HEK293T (cell line): ENCODE measurements around the gene MYL6B.

Experiments
- CTCF ChIA-PET: fragments of 350-600 bp; formaldehyde crosslinking; extraction: SDS; loops from one replicate; lab custom pipeline; 2021; ENCODE audit warnings: antibody characterized with exemption, inconsistent platforms; lab: Yijun Ruan, JAX
- POLR2A ChIA-PET: fragments of 350-600 bp; formaldehyde crosslinking; extraction: SDS; loops from one replicate; lab custom pipeline; 2020; ENCODE audit warnings: antibody characterized with exemption, inconsistent platforms; lab: Yijun Ruan, JAX
- DNase-seq: peaks from one replicate; pipeline ENCODE4 v3.0.0; 2012; ENCODE audit warnings: mixed read lengths; ENCODE audit errors: extremely low spot score
- ARNT ChIP-seq: fragments of 450-650 bp; IDR thresholded peaks from 2 replicates; pipeline ENCODE4 v1.6.1; 2017; ENCODE audit warnings: mild to moderate bottlenecking
- BHLHE40 ChIP-seq: fragments of 450-650 bp; IDR thresholded peaks from 2 replicates; pipeline ENCODE4 v1.6.1; 2016; ENCODE audit warnings: mild to moderate bottlenecking, moderate library complexity, borderline replicate concordance
- CTBP1 ChIP-seq: fragments of 450-650 bp; IDR thresholded peaks from 2 replicates; pipeline ENCODE4 v1.6.1; 2016; ENCODE audit warnings: borderline replicate concordance
- ELF4 ChIP-seq: fragments of 450-650 bp; IDR thresholded peaks from 2 replicates; pipeline ENCODE4 v1.6.1; 2017; ENCODE audit warnings: antibody characterized with exemption
- FOXA1 ChIP-seq: fragments of 450-650 bp; IDR thresholded peaks from 2 replicates; pipeline ENCODE4 v1.6.1; 2016; ENCODE audit warnings: mild to moderate bottlenecking
- FOXK2 ChIP-seq: fragments of 450-650 bp; IDR thresholded peaks from 2 replicates; pipeline ENCODE4 v1.6.1; 2016; ENCODE audit warnings: mild to moderate bottlenecking
- FOXM1 ChIP-seq: fragments of 450-650 bp; IDR thresholded peaks from 2 replicates; pipeline ENCODE4 v1.6.1; 2017; ENCODE audit warnings: mild to moderate bottlenecking, borderline replicate concordance
- HDGF ChIP-seq: fragments of 450-650 bp; IDR thresholded peaks from 2 replicates; pipeline ENCODE4 v1.6.1; 2017; ENCODE audit warnings: antibody characterized with exemption, borderline replicate concordance
- L3MBTL2 ChIP-seq: fragments of 450-650 bp; conservative IDR thresholded peaks from 2 replicates; pipeline ENCODE4 v1.6.1; 2016; ENCODE audit warnings: mild to moderate bottlenecking
- LEF1 ChIP-seq: fragments of 450-650 bp; IDR thresholded peaks from 2 replicates; pipeline ENCODE4 v1.6.1; 2017; ENCODE audit warnings: mild to moderate bottlenecking, borderline replicate concordance
- NFRKB ChIP-seq: fragments of 450-650 bp; IDR thresholded peaks from 2 replicates; pipeline ENCODE4 v1.6.1; 2016; ENCODE audit warnings: mild to moderate bottlenecking, moderate library complexity
- SP1 ChIP-seq: fragments of 450-650 bp; IDR thresholded peaks from 2 replicates; pipeline ENCODE4 v1.6.1; 2017
- SUZ12 ChIP-seq: fragments of 450-650 bp; IDR thresholded peaks from 2 replicates; pipeline ENCODE4 v1.6.1; 2016; ENCODE audit warnings: mild to moderate bottlenecking
- TARDBP ChIP-seq: fragments of 450-650 bp; IDR thresholded peaks from 2 replicates; pipeline ENCODE4 v1.6.1; 2016
- ZNF384 ChIP-seq: fragments of 450-650 bp; IDR thresholded peaks from 2 replicates; pipeline ENCODE4 v1.6.1; 2016
- TF ChIP-seq, protein P1 (sequence below): fragments of 450-650 bp; IDR thresholded peaks from 2 replicates; pipeline ENCODE4 v1.6.1; 2016

The MYL6B gene

GRCh38 chr12:56152132-56152755 is at the start of gene MYL6B:
Gene MYL6B, plus strand, starts transcription at chr12:56152587. Its CDS starts 1,332 bp downstream, at chr12:56153919.
- ChIA-PET POLR2A (interaction anchor here (0.6 to 1.4 kb wide), 10 partner anchors 9 to 158 kb away, joined by 3 to 20 read pairs (median 5); partner anchors contain the start of genes ESYT1, RNF41 and ZC3H10), CTCF (interaction anchor here (0.7 to 1.0 kb wide), 2 partner anchors 25 to 37 kb away, joined by 3 to 5 read pairs; partner anchors contain the start of genes ESYT1 and SMARCC2)
- peak; percentile 31; the same call in 1 of the 2 replicates for TF ChIP-seq ELF4
- TF ChIP-seq, protein P1, sequence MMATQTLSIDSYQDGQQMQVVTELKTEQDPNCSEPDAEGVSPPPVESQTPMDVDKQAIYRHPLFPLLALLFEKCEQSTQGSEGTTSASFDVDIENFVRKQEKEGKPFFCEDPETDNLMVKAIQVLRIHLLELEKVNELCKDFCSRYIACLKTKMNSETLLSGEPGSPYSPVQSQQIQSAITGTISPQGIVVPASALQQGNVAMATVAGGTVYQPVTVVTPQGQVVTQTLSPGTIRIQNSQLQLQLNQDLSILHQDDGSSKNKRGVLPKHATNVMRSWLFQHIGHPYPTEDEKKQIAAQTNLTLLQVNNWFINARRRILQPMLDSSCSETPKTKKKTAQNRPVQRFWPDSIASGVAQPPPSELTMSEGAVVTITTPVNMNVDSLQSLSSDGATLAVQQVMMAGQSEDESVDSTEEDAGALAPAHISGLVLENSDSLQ, result no peak
- TF ChIP-seq SP1, result no peak
- TF ChIP-seq ARNT, result no peak
- TF ChIP-seq CTBP1, result no peak
- TF ChIP-seq FOXK2, result no peak
- 0 out of 2 replicates have a peak, but pooled peaks have one; percentile 50 for TF ChIP-seq FOXM1
- no peak for TF ChIP-seq LEF1
- peak; percentile 90 for DNase-seq

GRCh38 chr12:56102683-56103065 is 49.7 kb upstream of the MYL6B start:
- CTCF ChIA-PET, result interaction anchor here (1.4 kb wide), 1 partner anchor 18 kb away, joined by 6 read pairs; no protein-coding TSS in a partner anchor
- POLR2A ChIA-PET, result interaction anchor here (1.0 to 6.1 kb wide), 4 partner anchors 12 to 56 kb away, joined by 4 to 65 read pairs (median 12); partner anchors contain the start of genes ERBB3 and ESYT1
- TF ChIP-seq CTBP1, result no peak
- TF ChIP-seq ARNT, result no peak
- TF ChIP-seq ELF4, result no peak
- no peak for TF ChIP-seq FOXM1
- TF ChIP-seq, protein P1, result no peak

GRCh38 chr12:56103066-56103711 is 49.2 kb upstream of the MYL6B start:
- TF ChIP-seq SP1, result no peak
- TF ChIP-seq, protein P1, result no peak
- DNase-seq, result no peak
- ChIA-PET CTCF (no interaction called here), POLR2A (interaction anchor here (1.0 to 6.1 kb wide), 12 partner anchors 8 to 346 kb away, joined by 4 to 122 read pairs (median 10); partner anchors contain the start of genes CNPY2, ERBB3, RAB5B and RNF41)

More at GRCh38 chr12:56102683-56103065, 49.7 kb upstream of the MYL6B start:
- no peak for DNase-seq

- TF ChIP-seq LEF1, result no peak
- TF ChIP-seq SUZ12, result no peak
- no peak for TF ChIP-seq FOXM1
- TF ChIP-seq HDGF, result no peak
- no peak for TF ChIP-seq NFRKB
- no peak for TF ChIP-seq ELF4
- no peak for TF ChIP-seq ZNF384
- TF ChIP-seq, protein P1, result no peak
- TF ChIP-seq ARNT, result no peak
- TF ChIP-seq L3MBTL2, result no peak
- no peak for TF ChIP-seq TARDBP
- no peak for TF ChIP-seq SP1
- TF ChIP-seq CTBP1, result no peak
- no peak for TF ChIP-seq BHLHE40
- TF ChIP-seq FOXK2, result no peak
- TF ChIP-seq FOXA1, result no peak
- ChIA-PET CTCF (interaction anchor here (0.7 to 1.6 kb wide), 4 partner anchors 9 to 86 kb away, joined by 3 to 9 read pairs (median 4); partner anchors contain the start of gene SMARCC2), POLR2A (interaction anchor here (0.6 to 6.1 kb wide), 27 partner anchors 9 to 345 kb away, joined by 3 to 122 read pairs (median 5); partner anchors contain the start of genes CNPY2, ERBB3, ESYT1 and RAB5B)
- no peak for DNase-seq
Observed at GRCh38 chr12:56103823-56104108, 48.6 kb upstream of the MYL6B start.

- TF ChIP-seq L3MBTL2 (peak; percentile 97), ELF4 (no peak)
- peak; percentile 95 for DNase-seq
- ChIA-PET CTCF (interaction anchor here (0.7 to 1.6 kb wide), 4 partner anchors 9 to 85 kb away, joined by 3 to 9 read pairs (median 4); partner anchors contain the start of gene SMARCC2), POLR2A (interaction anchor here (0.6 to 6.1 kb wide), 28 partner anchors 9 to 345 kb away, joined by 3 to 122 read pairs (median 6); partner anchors contain the start of genes CNPY2, ERBB3, ESYT1 and RAB5B)
Observed at GRCh38 chr12:56104109-56104814, 48.1 kb upstream of the MYL6B start, which contains the start of gene PA2G4. Gene PA2G4, plus strand, starts transcription at chr12:56104559. Its CDS starts 179 bp downstream, at chr12:56104738.
